Sciatic nerve (tissue), 2 donors: ENCODE measurements around the gene LRRC8C. TPM values are rescaled to one million over a fixed set of nuclear protein-coding genes. Genes with fewer than 3 reads are reported as not detected.
A peak's percentile ranks its signal among the peaks of the same experiment; 100 is the strongest.

ENCODE experiments used
- ATAC-seq: fragments of 200-7000 bp; cut with Tn5 transposase; one replicate; pipeline ENCODE4 v1.9.1; 2020; ENCODE audit warnings: mild to moderate bottlenecking, moderate library complexity
- DNase-seq: peaks from one replicate; pipeline ENCODE4 v3.0.0-alpha.2; 2020; ENCODE audit warnings: low spot score
- intact Hi-C: fragments of 100-400 bp; cut with DNase I; formaldehyde crosslinking; loops from one replicate; pipeline ENCODE4 v1.14.2; 2022
- total RNA-seq: library from RNA; stranded (reverse); fragmentation: NEBNext Ultra II Directional; extraction: Animal tissue kit (Norgen Biotek cat#: 25700); gene quantifications from one replicate; pipeline ENCODE4 v1.2.1, GENCODE V29; 2021
- donor health status: DM: no; HTN: no; CAD: no.
- donor health status: DM: no; HTN: no; CAD: no.

Gene LRRC8C
- total RNA-seq, 1 donor from 2014 or later: 19.6 TPM

GRCh38 chr1:89739013-89739843 is 106.3 kb downstream of the LRRC8C start:
- ATAC-seq (peak; percentile 41), DNase-seq (no peak)
- intact Hi-C loops: no loop called here

- ATAC-seq: no peak
- intact Hi-C loops: no loop called here
- no peak for DNase-seq
Observed at GRCh38 chr1:89739844-89740216, 106.9 kb downstream of the LRRC8C start.

- ATAC-seq (peak; percentile 24), DNase-seq (no peak)
- intact Hi-C loops: no loop called here
Observed at GRCh38 chr1:89743788-89744187, 110.9 kb downstream of the LRRC8C start.

- ATAC-seq: no peak
Observed at GRCh38 chr1:89746424-89747149, 113.7 kb downstream of the LRRC8C start.

GRCh38 chr1:89753761-89754160 is 120.8 kb downstream of the LRRC8C start:
- intact Hi-C loops: no loop called here

More at GRCh38 chr1:89746424-89747149, 113.7 kb downstream of the LRRC8C start:
- intact Hi-C loops: no loop called here
- no peak for DNase-seq

GRCh38 chr1:89754518-89754917 is 121.6 kb downstream of the LRRC8C start:
- intact Hi-C loops: no loop called here
- DNase-seq (no peak), ATAC-seq (peak; percentile 72)

More at GRCh38 chr1:89753761-89754160, 120.8 kb downstream of the LRRC8C start:
- DNase-seq (no peak), ATAC-seq (no peak)

- intact Hi-C loops: no loop called here
- no peak for ATAC-seq
- DNase-seq: no peak
Observed at GRCh38 chr1:89755591-89755990, 122.7 kb downstream of the LRRC8C start.

- ATAC-seq: peak; percentile 44
- intact Hi-C loops: no loop called here
- no peak for DNase-seq
Observed at GRCh38 chr1:89757532-89757931, 124.6 kb downstream of the LRRC8C start.

- no peak for DNase-seq
- intact Hi-C loops: no loop called here
- no peak for ATAC-seq
Observed at GRCh38 chr1:89758156-89758555, 125.2 kb downstream of the LRRC8C start.

- ATAC-seq: no peak
- intact Hi-C loops: no loop called here
Observed at GRCh38 chr1:89759036-89759435, 126.1 kb downstream of the LRRC8C start.

GRCh38 chr1:89760496-89760895 is 127.6 kb downstream of the LRRC8C start:
- intact Hi-C loops: loop anchor here (5.0 to 10.0 kb wide), 2 partner anchors 128 to 276 kb away; partner anchors contain the start of gene LRRC8C
- no peak for DNase-seq
- ATAC-seq: no peak

More at GRCh38 chr1:89759036-89759435, 126.1 kb downstream of the LRRC8C start:
- DNase-seq: no peak

GRCh38 chr1:89761338-89761737 is 128.4 kb downstream of the LRRC8C start:
- no peak for ATAC-seq
- DNase-seq: no peak
- intact Hi-C loops: loop anchor here (5.0 to 10.0 kb wide), 2 partner anchors 129 to 277 kb away; partner anchors contain the start of gene LRRC8C

GRCh38 chr1:89761901-89762300 is 129.0 kb downstream of the LRRC8C start:
- ATAC-seq (no peak), DNase-seq (no peak)
- intact Hi-C loops: loop anchor here (5.0 to 10.0 kb wide), 2 partner anchors 130 to 277 kb away; partner anchors contain the start of gene LRRC8C

- intact Hi-C loops: loop anchor here (5.0 to 10.0 kb wide), 2 partner anchors 130 to 278 kb away; partner anchors contain the start of gene LRRC8C
- ATAC-seq: peak; percentile 47
- DNase-seq: no peak
Observed at GRCh38 chr1:89762386-89762778, 129.5 kb downstream of the LRRC8C start.

GRCh38 chr1:89762779-89763648 is 130.1 kb downstream of the LRRC8C start:
- intact Hi-C loops: loop anchor here (5.0 to 10.0 kb wide), 2 partner anchors 131 to 278 kb away; partner anchors contain the start of gene LRRC8C
- DNase-seq (peak; percentile 91), ATAC-seq (peak; percentile 98)

- ATAC-seq: no peak
- no peak for DNase-seq
- intact Hi-C loops: loop anchor here (5.0 to 10.0 kb wide), 2 partner anchors 131 to 279 kb away; partner anchors contain the start of gene LRRC8C
Observed at GRCh38 chr1:89763649-89763986, 130.7 kb downstream of the LRRC8C start.

GRCh38 chr1:89765774-89766173 is 132.9 kb downstream of the LRRC8C start:
- intact Hi-C loops: loop anchor here (10.0 kb wide), 1 partner anchor 281 kb away; no protein-coding TSS in a partner anchor
- no peak for ATAC-seq

GRCh38 chr1:89767618-89768017 is 134.7 kb downstream of the LRRC8C start:
- intact Hi-C loops: loop anchor here (10.0 kb wide), 1 partner anchor 283 kb away; no protein-coding TSS in a partner anchor
- no peak for DNase-seq
- no peak for ATAC-seq

More at GRCh38 chr1:89765774-89766173, 132.9 kb downstream of the LRRC8C start:
- no peak for DNase-seq
